GM19395 (cell line): ENCODE results near the gene CREBBP.

ENCODE experiments used
- ATAC-seq: cut with Tn5 transposase; IDR thresholded peaks from one replicate; pipeline ENCODE4 v1.9.1; 2021; ENCODE audit warnings: mild to moderate bottlenecking, moderate library complexity; ENCODE audit not compliant: unreplicated experiment

The CREBBP gene

GRCh38 chr16:3879887-3880564 is 487 bp downstream of the CREBBP start:
- no peak for ATAC-seq

GRCh38 chr16:3879258-3879886 is 1.1 kb downstream of the CREBBP start:
- ATAC-seq = no peak

DNA sequence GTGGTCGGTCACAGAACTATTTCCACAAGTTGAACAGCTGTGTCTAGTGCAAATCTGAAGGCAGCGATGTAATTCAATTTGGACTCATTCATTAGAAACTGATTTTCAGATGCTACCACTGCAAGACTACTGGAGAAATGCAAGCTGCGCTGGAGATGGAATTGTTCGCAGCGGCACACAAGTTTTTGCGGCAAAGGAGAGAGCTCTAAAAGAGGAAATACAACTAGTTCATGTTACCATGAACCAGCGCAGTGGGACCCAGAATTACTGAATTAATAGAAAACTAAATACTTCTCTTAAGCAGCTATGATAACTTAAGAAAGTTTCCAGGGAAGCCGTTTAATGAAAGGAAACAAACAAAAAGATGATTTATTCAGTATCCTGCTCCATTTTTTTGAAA is 1.9 kb downstream of the CREBBP start:
- ATAC-seq = no peak

DNA sequence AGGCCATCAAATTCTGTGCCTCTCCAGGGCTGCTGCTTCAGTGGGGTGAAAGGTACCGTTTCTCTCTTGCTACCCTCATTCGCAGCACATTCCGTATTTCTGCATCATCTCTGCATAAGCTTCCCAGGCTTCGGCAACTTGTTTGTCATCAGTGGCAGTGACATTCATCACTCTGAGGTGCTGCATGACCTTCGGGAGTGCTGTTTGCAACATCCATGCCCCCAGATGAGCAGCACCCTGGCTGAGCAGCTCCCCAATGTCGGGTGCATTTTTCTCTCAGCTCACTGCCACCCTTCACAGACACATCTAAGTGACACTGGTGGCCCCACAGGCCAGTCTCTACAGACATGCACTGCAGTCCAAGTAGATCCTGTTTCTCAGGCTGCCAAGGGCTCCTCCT is 3.8 kb downstream of the CREBBP start:
- no peak for ATAC-seq

DNA sequence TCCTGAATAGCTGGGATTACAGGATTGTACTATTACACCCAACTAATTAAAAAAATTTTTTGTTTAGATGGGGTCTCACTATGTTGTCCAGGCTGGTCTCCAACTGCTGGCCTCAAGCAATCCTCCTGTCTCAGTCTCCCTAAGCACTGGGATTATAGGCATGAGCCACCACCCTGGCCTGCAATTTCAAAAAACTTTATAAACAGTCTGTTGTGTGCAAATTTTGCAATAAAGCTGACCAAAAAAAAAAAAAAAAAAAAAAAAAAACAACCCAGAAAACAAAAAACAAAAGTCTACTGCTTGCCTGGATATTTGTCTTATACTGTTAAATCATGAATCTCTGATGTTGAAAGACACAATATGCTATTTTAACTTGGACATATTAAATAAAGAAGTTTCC is 4.4 kb downstream of the CREBBP start:
- no peak for ATAC-seq

GRCh38 chr16:3874794-3875692 is 5.5 kb downstream of the CREBBP start:
- ATAC-seq = no peak

DNA sequence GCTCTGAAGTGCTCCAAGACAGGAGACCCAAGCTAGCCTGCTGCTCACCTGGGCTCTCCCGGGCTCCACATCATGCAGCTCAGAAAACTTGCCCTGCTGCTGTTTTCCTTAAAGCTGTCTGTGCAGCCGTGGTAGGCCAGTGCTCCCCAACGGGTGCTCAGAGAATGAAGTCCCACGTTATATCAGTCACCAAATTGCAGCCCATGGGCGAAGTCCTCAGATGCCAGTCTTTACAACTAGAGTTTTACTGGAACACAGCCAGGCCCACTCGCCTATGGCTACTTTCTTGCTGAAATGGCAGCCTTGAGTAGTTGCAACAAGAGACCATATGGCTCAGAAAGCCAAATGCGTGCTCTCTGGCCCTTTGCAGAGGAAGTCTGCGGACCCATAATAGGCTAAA is 6.3 kb downstream of the CREBBP start:
- ATAC-seq = no peak

DNA sequence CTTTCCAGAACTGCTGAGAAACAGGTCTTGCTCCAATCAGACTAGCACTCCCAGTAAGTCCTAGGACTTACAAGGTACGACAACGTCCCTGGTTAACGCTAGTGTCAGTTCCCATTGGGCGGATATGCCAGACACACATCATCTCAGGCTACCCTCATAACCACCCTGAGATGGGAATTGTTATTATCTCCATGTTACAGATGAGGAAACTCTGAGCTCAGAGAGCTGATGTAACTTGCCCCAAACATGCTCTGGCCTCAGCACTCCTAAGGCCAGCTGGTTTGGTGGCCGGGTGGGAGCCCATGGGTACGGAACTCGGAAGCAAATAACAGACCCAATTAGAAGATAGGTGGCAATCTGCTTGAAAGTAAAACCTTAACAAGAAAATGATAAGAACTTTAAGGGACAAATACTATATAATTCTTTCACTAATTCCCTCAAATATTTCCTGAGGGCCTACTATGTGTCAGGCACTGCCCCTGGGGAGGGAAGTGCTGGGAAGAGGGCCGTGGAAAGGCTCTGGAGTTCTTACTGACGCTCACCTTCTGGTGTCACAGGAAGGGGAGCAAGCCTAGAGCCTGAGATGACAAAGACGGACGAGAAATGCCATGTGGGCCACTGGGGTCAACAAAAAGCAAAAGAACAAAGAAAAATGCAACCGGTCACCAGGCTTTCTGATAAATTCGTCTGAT is 6.9 kb downstream of the CREBBP start:
- ATAC-seq = no peak

GRCh38 chr16:3872216-3872895 is 8.2 kb downstream of the CREBBP start:
- no peak for ATAC-seq

- ATAC-seq = no peak
These were observed 11.5 kb downstream of the CREBBP start for GRCh38 chr16:3868967-3869366.

DNA sequence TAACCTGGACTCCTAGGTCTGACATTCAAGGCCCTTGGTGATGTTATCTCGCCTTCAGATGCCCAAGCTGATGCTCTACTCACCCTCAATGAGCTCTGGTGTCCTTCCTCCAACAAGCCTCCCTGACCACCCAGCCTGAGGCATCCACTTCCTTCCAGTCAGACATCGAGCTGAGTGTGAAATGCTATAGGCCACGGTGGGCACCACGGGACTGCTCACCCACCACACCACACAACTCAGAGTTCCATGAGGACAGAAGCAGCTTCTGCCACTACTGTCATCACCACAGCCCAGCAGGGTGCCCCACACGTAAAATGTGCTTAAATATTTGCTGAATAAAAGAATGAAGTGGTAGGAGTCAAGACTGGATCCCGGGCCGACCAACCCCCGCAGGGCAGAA is 12.0 kb downstream of the CREBBP start:
- no peak for ATAC-seq

- no peak for ATAC-seq
These were observed 13.6 kb downstream of the CREBBP start for GRCh38 chr16:3866703-3867431.

DNA sequence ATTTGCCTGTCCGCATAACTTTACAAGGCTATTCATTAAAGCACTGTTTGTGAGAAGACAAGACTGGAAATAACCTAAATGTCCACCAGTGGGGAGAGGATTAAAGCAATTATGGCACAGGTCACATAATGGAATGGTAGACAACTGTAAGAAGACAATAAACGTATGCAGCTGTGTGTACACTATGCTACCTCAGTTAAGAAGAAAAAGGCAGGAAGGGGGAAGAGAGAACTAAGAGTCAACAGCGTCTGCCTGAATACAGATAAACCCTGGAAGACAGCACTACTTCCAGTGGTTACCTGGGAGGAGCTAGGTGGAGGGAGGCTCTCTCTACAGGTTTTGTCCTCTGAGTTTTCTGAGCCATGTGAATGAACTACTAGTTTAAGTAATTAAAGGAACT is 15.3 kb downstream of the CREBBP start:
- no peak for ATAC-seq

- ATAC-seq = no peak
These were observed 16.0 kb downstream of the CREBBP start for GRCh38 chr16:3864562-3864961.

GRCh38 chr16:3863587-3863986 is 16.9 kb downstream of the CREBBP start:
- ATAC-seq = no peak

DNA sequence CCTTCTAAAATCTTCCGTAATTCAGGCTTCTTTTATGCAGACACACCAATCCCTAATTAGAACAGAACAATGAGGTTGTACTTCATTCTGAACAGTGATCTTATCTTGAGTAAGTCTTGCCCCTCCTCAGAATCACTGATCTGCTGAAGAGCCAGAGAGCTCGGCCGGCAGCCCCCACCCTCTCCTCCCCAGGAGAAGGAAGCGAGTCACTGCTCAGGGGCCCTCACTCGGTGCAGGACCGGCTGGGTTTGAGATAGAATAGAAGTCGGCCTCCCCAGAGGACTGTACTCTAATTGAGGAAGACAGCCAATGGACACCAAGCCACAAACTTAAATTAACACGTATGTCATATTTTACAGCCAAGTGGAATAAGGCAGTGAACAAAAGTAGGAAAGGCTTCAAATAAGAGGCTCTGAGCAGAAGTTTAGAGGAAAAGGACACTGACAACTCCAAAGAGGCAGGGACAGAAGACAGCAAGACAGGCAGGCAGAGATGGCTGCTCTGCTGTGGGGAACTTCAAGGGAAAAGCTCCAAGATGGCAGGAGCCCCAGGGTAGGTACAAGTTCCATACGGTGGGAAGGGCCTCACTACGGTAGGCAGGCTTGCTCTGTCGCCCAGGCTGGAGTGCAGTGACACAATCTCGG is 18.6 kb downstream of the CREBBP start:
- ATAC-seq = no peak

- ATAC-seq = no peak
These were observed 20.6 kb downstream of the CREBBP start for GRCh38 chr16:3859889-3860288.

DNA sequence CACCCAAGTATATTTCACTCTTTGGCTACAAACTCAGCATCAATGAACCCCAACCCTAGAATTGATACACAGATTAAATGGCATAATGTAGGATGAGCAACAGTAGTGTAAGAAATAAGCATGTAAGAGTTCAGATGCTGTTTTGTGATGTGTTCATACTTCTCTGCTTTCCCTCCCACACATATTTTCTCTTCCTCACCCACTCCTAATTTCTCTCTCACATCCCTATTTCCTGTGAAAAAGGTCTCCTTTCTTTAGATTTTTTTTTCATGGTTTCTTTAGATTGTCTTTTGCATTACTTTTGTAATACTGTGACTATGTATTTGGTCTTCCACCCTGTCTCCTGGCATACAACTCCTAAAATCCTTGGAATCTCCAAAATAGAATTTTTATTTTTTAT is 21.7 kb downstream of the CREBBP start:
- ATAC-seq = no peak

- ATAC-seq = no peak
These were observed 23.1 kb downstream of the CREBBP start for GRCh38 chr16:3857189-3858043.
